ENCODE measurements around the gene JAM3. TPM values are rescaled to one million over a fixed set of nuclear protein-coding genes. Genes with fewer than 3 reads are reported as not detected.

Gene JAM3
- total and polyA plus RNA-seq, 2 of the 13 experiments (the other 11 are each of a cell fraction or from before 2014, with no cell fraction given) = 0.98 to 2.8 TPM

- over 99% methylated on average over 13 of the region's 13 CpGs for WGBS (ENCODE audit: low lambda C conversion rate)
- intact Hi-C loops (cut with micrococcal nuclease; ENCODE audit: unreplicated experiment) = no loop called here
- no TSS peak for BruUV-seq (replicated peaks)
- FAIRE-seq (no peak), DNase-seq (ENCODE audit: low spot score) (no peak), ATAC-seq (no peak)
- Histone ChIP-seq H3K27me3 (ENCODE audit: control insufficient read depth in 1 of 2, insufficient read depth in 2 of 2, low read length in 2 of 2) (no peaks in the 10 kb centered on the region), H3K4me2 (ENCODE audit: low read depth, low read length) (no peak overlapping the region), H3K9ac (ENCODE audit: insufficient read depth, low read depth, low read length) (no peak overlapping the region), H2AFZ (ENCODE audit: low read length) (no peak overlapping the region), H4K20me1 (ENCODE audit: insufficient read depth, low read length) (no peaks in the 10 kb centered on the region), H3K4me3 (replicated peaks in 1 of 3; ENCODE audit: insufficient read depth in 1 of 3, low read depth in 2 of 3, low read length in 3 of 3) (no peak overlapping the region), H3K27ac (ENCODE audit: extremely low read length, insufficient read depth, low read length) (no peak overlapping the region), H3K9me3 (ENCODE audit: low read length) (no peaks in the 10 kb centered on the region), H3K4me1 (ENCODE audit: insufficient read depth, low read length) (no peaks in the 10 kb centered on the region), H3K36me3 (replicated peaks in 1 of 2; ENCODE audit: control insufficient read depth in 1 of 2, insufficient read depth in 2 of 2, low read length in 2 of 2) (peaks cover 17 to 79% of the 10 kb centered on the region in 2 experiments; a peak in 4 of 5 replicates), H3K79me2 (ENCODE audit: insufficient read depth, low read length) (no peaks in the 10 kb centered on the region)
- ChIA-PET POLR2A (no interaction called here), CTCF (ENCODE audit: low intra/inter-chr PET ratio, low total read pairs) (no interaction called here)
- in situ Hi-C loops (cut with HindIII; ENCODE audit: extremely low pct_ligation_motif_present, low pct_unique_long_range_greater_than_20kb) = no loop called here
- TF ChIP-seq NFAT5 (CRISPR knock-in tag; IDR thresholded peaks at IDR 0.05) (no peak), MLXIP (CRISPR knock-in tag; IDR thresholded peaks at IDR 0.05; ENCODE audit: borderline replicate concordance) (no peak), ATRX (CRISPR knock-in tag; IDR thresholded peaks at IDR 0.05; ENCODE audit: borderline replicate concordance) (no peak), ZNF782 (CRISPR knock-in tag; IDR thresholded peaks at IDR 0.05; ENCODE audit: borderline replicate concordance) (no peak), KDM4B (CRISPR knock-in tag; IDR thresholded peaks at IDR 0.05) (no peak), ZNF44 (CRISPR knock-in tag; IDR thresholded peaks at IDR 0.05) (no peak), PHF21A (CRISPR knock-in tag; IDR thresholded peaks at IDR 0.05) (no peak), EP300 (IDR thresholded peaks at IDR 0.05; ENCODE audit: low read depth in 2 of 2, low read length in 2 of 2) (no peak), EP300 (CRISPR knock-in tag; IDR thresholded peaks at IDR 0.05; ENCODE audit: borderline replicate concordance) (no peak), ZNF260 (CRISPR knock-in tag; IDR thresholded peaks at IDR 0.05; ENCODE audit: borderline replicate concordance, low read depth) (no peak), ZNF580 (CRISPR knock-in tag; IDR thresholded peaks at IDR 0.05; ENCODE audit: borderline replicate concordance, low read depth) (no peak), ZNF709 (CRISPR knock-in tag; IDR thresholded peaks at IDR 0.05) (no peak)
- TF ChIP-seq, protein P1, sequence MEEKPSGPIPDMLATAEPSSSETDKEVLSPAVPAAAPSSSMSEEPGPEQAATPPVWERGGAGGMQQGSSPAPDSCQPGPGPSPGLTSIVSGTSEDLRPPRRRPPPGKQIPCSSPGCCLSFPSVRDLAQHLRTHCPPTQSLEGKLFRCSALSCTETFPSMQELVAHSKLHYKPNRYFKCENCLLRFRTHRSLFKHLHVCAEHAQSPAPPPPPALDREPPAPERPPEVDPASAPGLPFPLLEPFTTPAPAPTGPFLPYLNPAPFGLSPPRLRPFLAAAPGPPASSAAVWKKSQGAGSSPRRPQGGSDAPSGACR (CRISPR knock-in tag; IDR thresholded peaks at IDR 0.05) = no peak
Observed at GRCh38 chr11:134176284-134176683, 107.4 kb downstream of the JAM3 start.
